Lower leg skin (tissue), 4 donors: ENCODE data around the gene ZNF883. TPM values are rescaled to one million over a fixed set of nuclear protein-coding genes. Genes with fewer than 3 reads are reported as not detected.
A peak's percentile ranks its signal among the peaks of the same experiment; 100 is the strongest.
"Not testable (repeated sequence)": the region's sequence is repeated elsewhere in the genome, so short reads cannot be mapped to it uniquely, and the experiment has no call there.

Experiments used
- DNase-seq, 2 donors: peaks; one replicate each; pipeline ENCODE4 v3.0.0-alpha.2; 2019; ENCODE audit warnings: low spot score in 2 of 2
- H3K4me3 ChIP-seq: fragments of 200-600 bp; sonication (generic); 2 replicates; pipeline ENCODE4 v1.5.1; 2017; ENCODE audit warnings: mild to moderate bottlenecking, low read depth; ENCODE audit not compliant: poor library complexity, severe bottlenecking
- CTCF ChIP-seq, 3 donors: fragments of 450-650 bp; IDR thresholded peaks; one replicate each; pipeline ENCODE4 v1.5.1; 2016; ENCODE audit warnings: antibody characterized with exemption in 3 of 3, mild to moderate bottlenecking in 3 of 3, moderate library complexity in 2 of 3
- POLR2A ChIP-seq, 2 donors: fragments of 450-650 bp; IDR thresholded peaks; one replicate each; pipeline ENCODE4 v1.6.1; 2016 to 2017; ENCODE audit warnings: antibody characterized with exemption in 2 of 2, mild to moderate bottlenecking in 1 of 2, moderate library complexity in 1 of 2
- WGBS, 2 donors: methylation state at CpG; one replicate each; pipeline ENCODE4 v1.1.5; 2018; 5-methylcytosine and 5-hydroxymethylcytosine counted together
- intact Hi-C: fragments of 100-400 bp; cut with DNase I; formaldehyde crosslinking; loops from one replicate; pipeline ENCODE4 v1.15.0; 2023; ENCODE audit warnings: low total_unique reads
- total RNA-seq, 4 donors: library from RNA; depleted of rRNA; stranded (reverse); fragments of >200 nt; gene quantifications; one replicate each; pipeline ENCODE4 v1.1.0, GENCODE V29; 2016

ZNF883 gene
- total RNA-seq = 1 to 10 TPM in 2 of 4 donors, under 1 TPM in 1, not detected in 1; 0.27 to 1.4 (median 1.0) TPM

- DNase-seq = no peak
- WGBS, 2 donors = 4% methylated on average over 30 of the region's 30 CpGs
- TF ChIP-seq CTCF (IDR thresholded peaks at IDR 0.05) = no peak
- TF ChIP-seq POLR2A (IDR thresholded peaks at IDR 0.05) = no peak
- intact Hi-C loops = no loop called here
- H3K4me3 ChIP-seq = peak within 1 kb of the TSS; percentile 14
These were observed at the start of gene ZNF883 for GRCh38 chr9:113011911-113012381. Gene ZNF883, minus strand, starts transcription at chr9:113012192.

GRCh38 chr9:113061072-113061850 lies 49.3 kb upstream of the ZNF883 start:
- intact Hi-C loops, H3K4me3 ChIP-seq: not testable (repeated sequence)
- WGBS, 2 donors = 1 to 38% methylated on average over 8 to 26 of the region's 33 CpGs
- peak in 1 of 2 donors; percentile 94 for DNase-seq

- intact Hi-C loops, H3K4me3 ChIP-seq: not testable (repeated sequence)
- DNase-seq = peak in 1 of 2 donors; percentile 85
- WGBS, 2 donors = 6 to 10% methylated on average over 48 to 50 of the region's 61 CpGs
These were observed 47.7 kb upstream of the ZNF883 start for GRCh38 chr9:113059581-113060284.

- intact Hi-C loops = no loop called here
- no peak for DNase-seq
- TF ChIP-seq CTCF (IDR thresholded peaks at IDR 0.05) (no peak), POLR2A (IDR thresholded peaks at IDR 0.05) (no peak)
- 39 to 46% methylated on average over 5 of the region's 5 CpGs for WGBS, 2 donors
- H3K4me3 ChIP-seq = peak overlapping the region; percentile 71
These were observed 45.2 kb upstream of the ZNF883 start for GRCh38 chr9:113057193-113057592.

- WGBS, 2 donors = 2 to 3% methylated on average over 47 to 61 of the region's 62 CpGs
- DNase-seq = peak; percentile 87 to 98
- TF ChIP-seq CTCF (IDR thresholded peaks at IDR 0.05) = no peak
- TF ChIP-seq POLR2A (IDR thresholded peaks at IDR 0.05) = no peak
- H3K4me3 ChIP-seq = peak within 1 kb of the TSS; percentile 71
- intact Hi-C loops = no loop called here
These were observed 44.5 kb upstream of the ZNF883 start, which contains the start of gene ZFP37 for GRCh38 chr9:113056191-113057106. Gene ZFP37, minus strand, starts transcription at chr9:113056724. Its CDS starts 36 bp downstream, at chr9:113056688.

GRCh38 chr9:113042884-113043657 lies 31.1 kb upstream of the ZNF883 start:
- intact Hi-C loops = no loop called here
- H3K4me3 ChIP-seq = no peak overlapping the region
- WGBS, 2 donors = 96 to 98% methylated on average over 4 of the region's 4 CpGs
- no peak for TF ChIP-seq CTCF (IDR thresholded peaks at IDR 0.05)
- no peak for TF ChIP-seq POLR2A (IDR thresholded peaks at IDR 0.05)
- DNase-seq = no peak
